Measurements from ENCODE around the gene PAK3. TPM values are rescaled to one million over a fixed set of nuclear protein-coding genes. Genes with fewer than 3 reads are reported as not detected.
A peak's percentile ranks its signal among the peaks of the same experiment; 100 is the strongest.

The PAK3 gene
- 10 to 100 TPM in 1 of 3 donors, 1 to 10 TPM in 2; 1.9 to 21.1 (median 7.5) TPM for total RNA-seq

DNA sequence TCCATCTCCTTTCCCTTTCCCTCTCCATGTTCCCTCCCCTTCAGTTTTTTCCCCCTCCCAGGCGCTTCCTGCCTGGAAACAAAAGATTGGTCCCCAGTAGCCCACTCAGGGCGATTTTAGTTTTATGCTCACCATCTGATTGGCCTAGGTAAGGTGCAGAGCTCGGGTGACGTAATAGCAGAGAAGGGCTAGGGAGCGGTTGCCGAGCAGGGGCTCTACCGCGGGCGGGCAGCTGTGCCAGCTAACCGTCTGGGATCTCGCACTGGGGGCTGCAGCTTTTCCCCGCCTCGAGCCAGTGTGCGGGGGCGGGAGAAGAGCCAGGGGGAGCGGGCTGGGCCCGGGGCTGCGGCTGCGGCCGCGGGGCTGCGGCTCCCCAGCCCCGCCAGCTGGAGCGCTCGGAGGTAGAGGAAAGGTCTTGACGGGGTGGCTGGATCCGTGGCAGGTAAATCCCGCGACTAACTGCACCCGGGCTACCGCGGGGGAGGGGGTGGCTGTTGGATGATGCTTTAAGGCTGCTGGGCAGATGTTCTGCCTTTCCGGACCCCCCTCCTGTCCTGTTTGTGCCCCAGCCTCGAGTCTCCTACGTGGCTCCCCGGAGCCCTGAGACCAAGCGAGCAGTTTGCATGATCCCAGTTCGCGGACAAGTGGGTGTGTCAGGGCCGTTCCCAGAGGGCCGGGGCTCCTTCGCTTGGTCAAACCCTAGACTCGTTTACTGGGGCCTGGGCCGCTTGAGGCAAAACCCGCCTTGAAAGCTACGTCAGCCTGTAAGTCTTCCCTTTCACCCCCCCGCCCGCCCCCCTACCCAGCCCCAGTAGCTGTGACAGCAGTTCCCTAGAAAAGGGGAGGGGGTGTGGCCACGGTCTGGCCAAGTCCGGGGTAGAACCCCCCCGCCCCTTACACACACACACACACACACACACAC, at the start of gene PAK3:
Gene PAK3, plus strand, starts transcription at position 218 of the 922 bp plus-strand sequence. CDS start 26,913 bp downstream, outside the sequence.
- H3K4me3 ChIP-seq, result peak within 1 kb of the TSS; percentile 48 to 68 (median 56)
- H3K36me3 ChIP-seq, result no peaks in the 10 kb centered on the region
- peak in 1 of 2 donors; percentile 35 for DNase-seq (ENCODE audit: low spot score in 2 of 2)
- no peaks in the 10 kb centered on the region for H3K4me1 ChIP-seq
- peaks cover 0 to 72% of the 10 kb centered on the region in 2 donors for H3K27me3 ChIP-seq
- peak within 1 kb of the TSS; percentile 64 to 84 for H3K27ac ChIP-seq
- no peaks in the 10 kb centered on the region for H3K9me3 ChIP-seq
- TF ChIP-seq, protein P1, sequence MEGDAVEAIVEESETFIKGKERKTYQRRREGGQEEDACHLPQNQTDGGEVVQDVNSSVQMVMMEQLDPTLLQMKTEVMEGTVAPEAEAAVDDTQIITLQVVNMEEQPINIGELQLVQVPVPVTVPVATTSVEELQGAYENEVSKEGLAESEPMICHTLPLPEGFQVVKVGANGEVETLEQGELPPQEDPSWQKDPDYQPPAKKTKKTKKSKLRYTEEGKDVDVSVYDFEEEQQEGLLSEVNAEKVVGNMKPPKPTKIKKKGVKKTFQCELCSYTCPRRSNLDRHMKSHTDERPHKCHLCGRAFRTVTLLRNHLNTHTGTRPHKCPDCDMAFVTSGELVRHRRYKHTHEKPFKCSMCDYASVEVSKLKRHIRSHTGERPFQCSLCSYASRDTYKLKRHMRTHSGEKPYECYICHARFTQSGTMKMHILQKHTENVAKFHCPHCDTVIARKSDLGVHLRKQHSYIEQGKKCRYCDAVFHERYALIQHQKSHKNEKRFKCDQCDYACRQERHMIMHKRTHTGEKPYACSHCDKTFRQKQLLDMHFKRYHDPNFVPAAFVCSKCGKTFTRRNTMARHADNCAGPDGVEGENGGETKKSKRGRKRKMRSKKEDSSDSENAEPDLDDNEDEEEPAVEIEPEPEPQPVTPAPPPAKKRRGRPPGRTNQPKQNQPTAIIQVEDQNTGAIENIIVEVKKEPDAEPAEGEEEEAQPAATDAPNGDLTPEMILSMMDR (IDR thresholded peaks at IDR 0.05), result no peak
- peak in 1 of 3 donors; percentile 11 for TF ChIP-seq POLR2AphosphoS5 (IDR thresholded peaks at IDR 0.05)
- intact Hi-C loops (cut with DNase I; ENCODE audit: low total_unique reads), result no loop called here

DNA sequence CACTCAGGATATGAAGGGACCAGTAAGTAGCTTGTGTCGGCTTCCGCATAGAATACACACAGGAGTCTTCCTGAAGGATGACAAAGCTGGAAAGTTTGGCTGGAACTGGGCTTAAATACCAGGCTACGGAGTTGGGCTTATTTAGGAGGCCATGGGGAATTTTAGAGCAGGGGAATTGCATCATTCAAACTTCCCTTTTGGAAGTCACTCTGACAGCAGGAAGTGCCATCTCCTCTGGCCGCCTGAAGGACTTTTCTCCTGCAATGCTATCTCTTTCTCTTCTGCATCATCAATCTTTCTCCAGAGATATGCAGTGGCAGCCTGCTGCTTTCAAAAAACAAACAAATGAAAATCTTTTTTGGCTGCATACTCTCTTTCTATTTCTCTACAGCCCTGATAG, 48.4 kb upstream of the PAK3 start:
- H3K36me3 ChIP-seq, result no peaks in the 10 kb centered on the region
- H3K27me3 ChIP-seq, result peaks cover 0 to 22% of the 10 kb centered on the region in 2 donors
- H3K4me3 ChIP-seq, result no peak overlapping the region
- DNase-seq (ENCODE audit: low spot score in 2 of 2), result no peak
- no peaks in the 10 kb centered on the region for H3K9me3 ChIP-seq
- no peaks in the 10 kb centered on the region for H3K4me1 ChIP-seq
- intact Hi-C loops (cut with DNase I; ENCODE audit: low total_unique reads), result no loop called here
- H3K27ac ChIP-seq, result no peak overlapping the region
- TF ChIP-seq POLR2AphosphoS5 (IDR thresholded peaks at IDR 0.05), result no peak

DNA sequence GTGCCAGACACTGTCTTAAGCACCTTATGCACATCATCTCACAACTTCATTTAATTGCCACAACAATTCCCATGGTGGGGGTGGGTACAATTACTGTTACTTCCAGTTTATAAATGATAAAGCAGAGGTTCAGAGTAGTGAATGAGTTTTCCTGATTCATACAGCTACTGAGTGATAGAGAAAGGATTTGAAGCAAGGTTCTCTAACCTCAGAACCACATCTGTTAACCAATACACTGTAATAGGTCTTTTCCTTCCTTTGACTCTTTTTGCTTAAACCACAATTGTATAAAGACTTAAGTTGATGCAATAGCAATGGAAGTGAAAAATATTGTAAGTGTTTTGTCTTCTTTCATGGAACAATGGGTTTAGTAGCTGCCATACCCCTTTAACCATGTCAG, 43.5 kb upstream of the PAK3 start:
- TF ChIP-seq POLR2AphosphoS5 (IDR thresholded peaks at IDR 0.05) (no peak), POLR2A (IDR thresholded peaks at IDR 0.05) (no peak)
- TF ChIP-seq, protein P1 (IDR thresholded peaks at IDR 0.05), result no peak
- Histone ChIP-seq H3K4me3 (no peak overlapping the region), H3K4me1 (no peaks in the 10 kb centered on the region), H3K27me3 (peaks cover 0 to 36% of the 10 kb centered on the region in 2 donors), H3K9me3 (no peaks in the 10 kb centered on the region), H3K27ac (no peak overlapping the region), H3K36me3 (no peaks in the 10 kb centered on the region)
- no peak for DNase-seq (ENCODE audit: low spot score in 2 of 2)
- intact Hi-C loops (cut with DNase I; ENCODE audit: low total_unique reads), result no loop called here

DNA sequence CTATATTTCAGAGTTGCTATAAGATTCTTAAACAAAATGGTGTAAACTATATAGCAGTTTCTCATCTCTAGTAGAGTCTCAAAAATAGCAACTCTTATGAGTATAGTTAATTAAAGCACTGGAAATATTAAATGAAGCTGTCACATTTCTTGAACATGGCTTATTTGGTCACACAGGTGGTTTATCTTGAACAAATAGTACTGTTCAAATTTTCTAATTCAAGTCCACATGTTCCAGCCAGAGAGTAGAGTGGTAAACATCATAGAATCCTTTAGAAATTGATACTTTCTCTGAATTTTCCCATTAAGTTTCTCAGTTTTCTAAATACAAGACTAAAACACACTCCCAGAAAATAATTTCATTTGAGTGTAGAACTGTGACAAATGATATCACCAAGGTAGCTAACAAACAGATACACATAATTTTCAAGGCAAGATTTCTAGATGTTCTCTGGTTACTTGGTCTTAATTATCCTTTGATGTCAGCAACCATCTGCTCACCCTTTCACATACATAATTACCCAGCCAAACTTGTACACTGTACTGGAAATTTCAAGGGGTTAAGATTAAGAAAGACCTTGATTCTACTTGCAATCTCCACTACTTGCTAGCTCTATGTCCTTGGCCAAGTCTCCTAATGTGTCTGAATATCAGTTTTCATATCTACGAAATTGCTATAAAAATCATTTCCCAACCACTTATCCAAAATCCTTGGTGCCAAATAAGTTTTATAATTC, 24.3 kb upstream of the PAK3 start:
- no peaks in the 10 kb centered on the region for H3K36me3 ChIP-seq
- H3K4me1 ChIP-seq, result no peaks in the 10 kb centered on the region
- no peak overlapping the region for H3K27ac ChIP-seq
- TF ChIP-seq, protein P1 (IDR thresholded peaks at IDR 0.05), result no peak
- TF ChIP-seq POLR2AphosphoS5 (IDR thresholded peaks at IDR 0.05) (no peak), POLR2A (IDR thresholded peaks at IDR 0.05) (no peak)
- H3K9me3 ChIP-seq, result peaks cover 0 to 16% of the 10 kb centered on the region in 2 donors
- DNase-seq (ENCODE audit: low spot score in 2 of 2), result no peak
- peaks cover 0 to 65% of the 10 kb centered on the region in 2 donors for H3K27me3 ChIP-seq
- H3K4me3 ChIP-seq, result no peak overlapping the region
- intact Hi-C loops (cut with DNase I; ENCODE audit: low total_unique reads), result no loop called here

DNA sequence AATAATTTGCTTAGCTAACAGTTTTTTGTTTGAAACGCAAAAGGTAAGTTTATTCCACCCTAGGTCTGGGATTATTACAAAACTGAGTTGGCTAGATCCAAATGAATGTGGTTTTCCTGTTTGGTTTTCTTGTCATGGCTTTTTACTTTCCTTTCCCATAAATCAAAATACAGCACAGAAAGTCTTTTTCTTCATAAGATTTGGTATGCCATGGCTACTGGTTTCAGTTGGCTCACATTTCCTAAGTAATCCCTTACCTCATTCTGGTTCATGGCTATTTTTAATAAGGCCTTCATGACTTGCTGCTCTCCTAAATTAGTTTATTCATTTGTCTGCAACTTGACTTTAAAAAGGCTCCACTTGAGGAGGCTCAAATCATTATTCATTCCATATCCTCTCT, 12.9 kb upstream of the PAK3 start:
- Histone ChIP-seq H3K9me3 (no peaks in the 10 kb centered on the region), H3K4me1 (no peaks in the 10 kb centered on the region), H3K27me3 (peaks cover 0 to 41% of the 10 kb centered on the region in 2 donors), H3K36me3 (no peaks in the 10 kb centered on the region), H3K4me3 (no peak overlapping the region), H3K27ac (no peak overlapping the region)
- no peak for TF ChIP-seq POLR2A (IDR thresholded peaks at IDR 0.05)
- no peak for TF ChIP-seq POLR2AphosphoS5 (IDR thresholded peaks at IDR 0.05)
- TF ChIP-seq, protein P1 (IDR thresholded peaks at IDR 0.05), result no peak
- no peak for DNase-seq (ENCODE audit: low spot score in 2 of 2)
- intact Hi-C loops (cut with DNase I; ENCODE audit: low total_unique reads), result no loop called here
